Neural progenitor cell (in vitro differentiated cells): ENCODE measurements around the gene ATP8A1.

ENCODE experiments used
- EZH2 ChIP-seq: fragments of 200-600 bp; sonication (generic); IDR thresholded peaks from 2 replicates; pipeline ENCODE4 v1.6.1; 2017; ENCODE audit warnings: antibody characterized with exemption, mild to moderate bottlenecking, moderate library complexity
- TF ChIP-seq, protein P1 (sequence below): fragments of 200-600 bp; sonication (generic); IDR thresholded peaks from 2 replicates; pipeline ENCODE4 v1.5.1; 2017; ENCODE audit warnings: antibody characterized with exemption, mild to moderate bottlenecking

DNA sequence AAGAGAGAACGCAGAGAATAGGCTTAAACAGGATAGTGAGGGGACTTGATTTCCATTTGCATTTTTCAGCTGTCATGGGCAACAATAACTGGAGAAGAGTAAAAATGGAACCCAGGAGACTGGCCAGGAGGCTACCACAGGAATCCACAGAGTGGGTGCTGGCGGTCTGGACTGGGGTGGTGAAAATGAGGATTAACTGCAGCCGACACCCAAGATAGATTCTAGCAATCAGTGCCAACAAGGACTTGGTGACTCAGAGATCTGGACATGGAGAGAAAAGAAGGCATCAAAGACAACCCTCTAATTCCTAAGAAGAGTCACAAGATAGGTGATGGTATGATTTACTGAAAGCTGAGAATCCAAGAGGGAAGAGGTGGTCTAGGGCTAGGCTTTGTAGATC is 102.8 kb downstream of the ATP8A1 start:
- TF ChIP-seq, protein P1, sequence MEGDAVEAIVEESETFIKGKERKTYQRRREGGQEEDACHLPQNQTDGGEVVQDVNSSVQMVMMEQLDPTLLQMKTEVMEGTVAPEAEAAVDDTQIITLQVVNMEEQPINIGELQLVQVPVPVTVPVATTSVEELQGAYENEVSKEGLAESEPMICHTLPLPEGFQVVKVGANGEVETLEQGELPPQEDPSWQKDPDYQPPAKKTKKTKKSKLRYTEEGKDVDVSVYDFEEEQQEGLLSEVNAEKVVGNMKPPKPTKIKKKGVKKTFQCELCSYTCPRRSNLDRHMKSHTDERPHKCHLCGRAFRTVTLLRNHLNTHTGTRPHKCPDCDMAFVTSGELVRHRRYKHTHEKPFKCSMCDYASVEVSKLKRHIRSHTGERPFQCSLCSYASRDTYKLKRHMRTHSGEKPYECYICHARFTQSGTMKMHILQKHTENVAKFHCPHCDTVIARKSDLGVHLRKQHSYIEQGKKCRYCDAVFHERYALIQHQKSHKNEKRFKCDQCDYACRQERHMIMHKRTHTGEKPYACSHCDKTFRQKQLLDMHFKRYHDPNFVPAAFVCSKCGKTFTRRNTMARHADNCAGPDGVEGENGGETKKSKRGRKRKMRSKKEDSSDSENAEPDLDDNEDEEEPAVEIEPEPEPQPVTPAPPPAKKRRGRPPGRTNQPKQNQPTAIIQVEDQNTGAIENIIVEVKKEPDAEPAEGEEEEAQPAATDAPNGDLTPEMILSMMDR: no peak
- no peak for TF ChIP-seq EZH2
